Neuronal stem cell (in vitro differentiated cells): ENCODE results near the gene ZSWIM7.

Experiments
- DNase-seq: peaks from one replicate; pipeline ENCODE4 v3.0.0-alpha.2; 2013; ENCODE audit warnings: low spot score
- H2AFZ ChIP-seq: one replicate; pipeline ENCODE4 v1.6.1; 2013; ENCODE audit warnings: mild to moderate bottlenecking, low read length, inconsistent platforms
- H2AK5ac ChIP-seq: 2 replicates; pipeline ENCODE4 v1.6.1; 2013; ENCODE audit warnings: low read depth, mild to moderate bottlenecking, inconsistent platforms, low read length, moderate library complexity, mixed read lengths
- H2BK120ac ChIP-seq: 2 replicates; pipeline ENCODE4 v1.6.1; 2013; ENCODE audit warnings: low read depth, mild to moderate bottlenecking, inconsistent platforms, low read length, moderate library complexity, mixed read lengths
- H2BK12ac ChIP-seq: one replicate; pipeline ENCODE4 v1.6.1; 2013; ENCODE audit warnings: low read length, inconsistent platforms
- H2BK15ac ChIP-seq: 2 replicates; pipeline ENCODE4 v1.6.1; 2013; ENCODE audit warnings: mild to moderate bottlenecking, low read length, inconsistent platforms, mixed read lengths
- H2BK5ac ChIP-seq: one replicate; pipeline ENCODE4 v1.6.1; 2013; ENCODE audit warnings: inconsistent platforms, mild to moderate bottlenecking, low read length, moderate library complexity
- H3K14ac ChIP-seq: one replicate; pipeline ENCODE4 v1.6.1; 2013; ENCODE audit warnings: low read length, inconsistent platforms
- H3K18ac ChIP-seq: 2 replicates; pipeline ENCODE4 v1.6.1; 2013; ENCODE audit warnings: low read length, inconsistent platforms
- H3K23ac ChIP-seq: 2 replicates; pipeline ENCODE4 v1.6.1; 2013; ENCODE audit warnings: low read depth, mild to moderate bottlenecking, mixed read lengths, low read length, inconsistent platforms; ENCODE audit not compliant: poor library complexity
- H3K27ac ChIP-seq: replicated peaks from 3 replicates; pipeline ENCODE4 v1.5.1; 2013; ENCODE audit warnings: low read length, inconsistent platforms
- H3K27me3 ChIP-seq, 3 experiments: 2 replicates each; pipeline ENCODE4 v1.6.1; 2013; ENCODE audit warnings: low read length in 3 of 3, mild to moderate bottlenecking in 2 of 3, inconsistent platforms in 1 of 3, low read depth in 1 of 3, mixed read lengths in 1 of 3, moderate library complexity in 1 of 3; ENCODE audit not compliant: control insufficient read depth in 3 of 3, insufficient read depth in 3 of 3
- H3K36me3 ChIP-seq, 2 donors: replicated peaks in 1 of 2; 2 replicates each; pipeline ENCODE4 v1.6.1; 2013; ENCODE audit warnings: low read length in 2 of 2; ENCODE audit not compliant: control insufficient read depth in 2 of 2, insufficient read depth in 2 of 2
- H3K4ac ChIP-seq: 2 replicates; pipeline ENCODE4 v1.6.1; 2013; ENCODE audit warnings: inconsistent platforms, mild to moderate bottlenecking, low read length, moderate library complexity
- H3K4me1 ChIP-seq, 2 donors: 1 replicate in 1 of 2; 2 replicates in 1 of 2; pipeline ENCODE4 v1.6.1; 2013; ENCODE audit warnings: low read length in 2 of 2, low read depth in 1 of 2; ENCODE audit not compliant: control insufficient read depth in 2 of 2, insufficient read depth in 1 of 2
- H3K4me2 ChIP-seq: one replicate; pipeline ENCODE4 v1.6.1; 2013; ENCODE audit warnings: mild to moderate bottlenecking, low read length, inconsistent platforms; ENCODE audit not compliant: insufficient read depth, poor library complexity, severe bottlenecking
- H3K4me3 ChIP-seq, 2 donors: 2 replicates each; pipeline ENCODE4 v1.5.1; 2013; ENCODE audit warnings: low read length in 2 of 2, mild to moderate bottlenecking in 2 of 2, inconsistent platforms in 1 of 2, moderate library complexity in 1 of 2
- H3K79me1 ChIP-seq: one replicate; pipeline ENCODE4 v1.6.1; 2013; ENCODE audit warnings: low read depth, mild to moderate bottlenecking, inconsistent platforms, low read length, moderate library complexity
- H3K9ac ChIP-seq: one replicate; pipeline ENCODE4 v1.6.1; 2013; ENCODE audit warnings: mild to moderate bottlenecking, low read depth, low read length, inconsistent platforms; ENCODE audit not compliant: poor library complexity
- H3K9me3 ChIP-seq, 2 donors: replicated peaks in 1 of 2; 2 replicates each; pipeline versions ENCODE3 to v1.6.1; 2013; ENCODE audit warnings: low read length in 2 of 2, mild to moderate bottlenecking in 2 of 2, inconsistent platforms in 1 of 2, low read depth in 1 of 2, mixed read lengths in 1 of 2, moderate library complexity in 1 of 2; ENCODE audit not compliant: control insufficient read depth in 2 of 2, insufficient read depth in 1 of 2
- H4K8ac ChIP-seq: one replicate; pipeline ENCODE4 v1.6.1; 2013; ENCODE audit warnings: low read depth, mild to moderate bottlenecking, inconsistent platforms, low read length, moderate library complexity
- H4K91ac ChIP-seq: one replicate; pipeline ENCODE4 v1.6.1; 2013; ENCODE audit warnings: low read length, low read depth, mild to moderate bottlenecking, inconsistent platforms; ENCODE audit not compliant: poor library complexity
- WGBS, 2 donors: extraction: QIAGEN DNeasy Blood & Tissue Kit; methylation state at CpG; one replicate each; pipeline ENCODE4 v1.1.7; 2013; ENCODE audit warnings: missing lambda C conversion rate in 2 of 2, mixed read lengths in 1 of 2; ENCODE audit not compliant: insufficient read length in 2 of 2, insufficient replicate concordance in 1 of 2; ENCODE audit errors: extremely low coverage in 2 of 2; 5-methylcytosine and 5-hydroxymethylcytosine counted together

Gene ZSWIM7

DNA sequence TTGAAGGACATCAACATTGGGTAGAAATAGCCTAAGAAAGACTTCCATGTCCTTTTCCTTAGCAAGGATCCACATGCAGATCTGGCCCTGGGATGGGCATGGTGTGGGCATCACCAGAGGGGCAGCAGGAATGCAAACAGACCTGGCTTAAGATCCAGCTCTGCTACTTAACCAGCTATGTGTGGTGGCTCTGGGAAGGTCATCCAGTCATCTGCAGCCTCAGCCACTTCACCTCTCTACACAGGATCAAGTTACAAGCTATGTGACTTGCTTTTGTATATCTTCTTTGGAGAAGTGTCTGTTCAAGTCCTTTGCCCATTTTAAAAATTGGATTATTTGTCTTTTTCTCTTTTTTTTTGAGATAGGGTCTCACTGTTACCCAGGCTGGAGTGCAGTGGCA lies 68.1 kb downstream of the ZSWIM7 start:
- no peak overlapping the region for H3K9ac ChIP-seq
- no peak overlapping the region for H4K91ac ChIP-seq
- H3K36me3 ChIP-seq, result no peaks in the 10 kb centered on the region
- H3K23ac ChIP-seq, result no peak overlapping the region
- no peak overlapping the region for H2AK5ac ChIP-seq
- H3K27me3 ChIP-seq, result peaks cover 0 to 5% (median 0%) of the 10 kb centered on the region in 3 experiments
- H4K8ac ChIP-seq, result no peak overlapping the region
- H3K79me1 ChIP-seq, result no peaks in the 10 kb centered on the region
- no peak overlapping the region for H3K4ac ChIP-seq
- no peaks in the 10 kb centered on the region for H3K9me3 ChIP-seq
- H2BK12ac ChIP-seq, result no peak overlapping the region
- no peak overlapping the region for H3K4me2 ChIP-seq
- no peak overlapping the region for H3K14ac ChIP-seq
- H3K18ac ChIP-seq, result peak overlapping the region; percentile 22
- H2BK15ac ChIP-seq, result no peak overlapping the region
- no peak for DNase-seq
- no peak overlapping the region for H2AFZ ChIP-seq
- H3K4me3 ChIP-seq, result peak overlapping the region in 1 of 2 donors; percentile 4
- H3K4me1 ChIP-seq, result peaks cover 0 to 2% of the 10 kb centered on the region in 2 donors
- H3K27ac ChIP-seq, result no peak overlapping the region
- H2BK5ac ChIP-seq, result no peak overlapping the region
- no peak overlapping the region for H2BK120ac ChIP-seq

DNA sequence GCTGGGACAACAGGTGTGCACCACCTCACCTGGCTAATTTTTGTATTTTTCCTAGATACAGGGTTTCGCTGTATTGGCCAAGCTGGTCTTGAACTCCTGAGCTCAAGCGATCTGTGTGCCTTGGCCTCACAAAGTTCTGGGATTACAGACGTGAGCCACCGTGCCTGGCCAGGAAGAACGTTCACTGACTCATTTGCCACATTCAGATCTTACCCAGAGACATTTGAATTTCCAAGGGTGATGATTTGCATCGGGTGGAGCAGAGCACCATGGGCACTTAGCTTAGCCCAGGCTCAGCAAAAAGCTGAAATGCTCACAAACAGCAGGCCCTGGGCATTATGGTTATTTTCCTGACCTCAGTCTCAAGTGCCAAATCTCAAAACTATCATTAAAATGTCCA lies 69.1 kb downstream of the ZSWIM7 start:
- peaks cover 0 to 5% (median 0%) of the 10 kb centered on the region in 3 experiments for H3K27me3 ChIP-seq
- H4K8ac ChIP-seq, result no peak overlapping the region
- no peaks in the 10 kb centered on the region for H3K79me1 ChIP-seq
- WGBS, 2 donors, result no CpG with 5 or more reads among the region's 6 CpGs
- DNase-seq, result no peak
- no peak overlapping the region for H2AFZ ChIP-seq
- no peak overlapping the region for H3K4me3 ChIP-seq
- no peak overlapping the region for H4K91ac ChIP-seq
- no peak overlapping the region for H2BK15ac ChIP-seq
- no peak overlapping the region for H2BK12ac ChIP-seq
- H3K18ac ChIP-seq, result no peak overlapping the region
- no peak overlapping the region for H3K14ac ChIP-seq
- H3K4me1 ChIP-seq, result peaks cover 0 to 2% of the 10 kb centered on the region in 2 donors
- no peak overlapping the region for H2BK5ac ChIP-seq
- H2AK5ac ChIP-seq, result no peak overlapping the region
- H3K23ac ChIP-seq, result no peak overlapping the region
- H3K9ac ChIP-seq, result no peak overlapping the region
- no peak overlapping the region for H3K27ac ChIP-seq
- no peak overlapping the region for H2BK120ac ChIP-seq
- no peak overlapping the region for H3K4ac ChIP-seq
- no peaks in the 10 kb centered on the region for H3K9me3 ChIP-seq
- H3K36me3 ChIP-seq, result no peaks in the 10 kb centered on the region
- H3K4me2 ChIP-seq, result no peak overlapping the region

DNA sequence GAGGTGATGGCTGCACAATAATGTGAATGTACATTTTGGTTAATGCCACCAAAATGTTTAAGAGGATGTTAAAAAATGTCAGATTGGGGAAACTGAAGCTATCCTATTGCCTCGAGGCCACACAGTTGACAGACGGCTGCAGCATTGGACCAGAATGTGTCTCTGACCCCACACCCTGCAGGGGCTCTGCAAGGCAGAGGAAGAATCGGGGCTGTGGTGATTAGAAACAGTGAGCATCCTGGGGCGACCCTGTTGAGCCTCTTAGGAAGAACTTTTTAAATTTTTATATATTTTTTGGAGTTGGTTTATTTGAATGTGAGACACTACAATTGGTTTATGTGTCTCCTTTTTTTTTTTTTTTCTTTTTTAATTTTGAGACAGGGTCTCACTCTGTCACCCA lies 69.6 kb downstream of the ZSWIM7 start:
- no CpG with 5 or more reads among the region's 4 CpGs for WGBS, 2 donors
- H3K23ac ChIP-seq, result no peak overlapping the region
- H3K4me3 ChIP-seq, result no peak overlapping the region
- H3K9ac ChIP-seq, result no peak overlapping the region
- H2AK5ac ChIP-seq, result no peak overlapping the region
- no peak overlapping the region for H3K4ac ChIP-seq
- DNase-seq, result no peak
- no peaks in the 10 kb centered on the region for H3K36me3 ChIP-seq
- no peak overlapping the region for H4K91ac ChIP-seq
- no peak overlapping the region for H2BK120ac ChIP-seq
- H2BK5ac ChIP-seq, result no peak overlapping the region
- no peak overlapping the region for H2BK12ac ChIP-seq
- H3K27me3 ChIP-seq, result peaks cover 0 to 5% (median 0%) of the 10 kb centered on the region in 3 experiments
- H2BK15ac ChIP-seq, result no peak overlapping the region
- peaks cover 0 to 2% of the 10 kb centered on the region in 2 donors for H3K4me1 ChIP-seq
- no peak overlapping the region for H2AFZ ChIP-seq
- H3K27ac ChIP-seq, result no peak overlapping the region
- no peaks in the 10 kb centered on the region for H3K9me3 ChIP-seq
- no peak overlapping the region for H4K8ac ChIP-seq
- no peak overlapping the region for H3K18ac ChIP-seq
- no peak overlapping the region for H3K14ac ChIP-seq
- no peaks in the 10 kb centered on the region for H3K79me1 ChIP-seq
- H3K4me2 ChIP-seq, result no peak overlapping the region

DNA sequence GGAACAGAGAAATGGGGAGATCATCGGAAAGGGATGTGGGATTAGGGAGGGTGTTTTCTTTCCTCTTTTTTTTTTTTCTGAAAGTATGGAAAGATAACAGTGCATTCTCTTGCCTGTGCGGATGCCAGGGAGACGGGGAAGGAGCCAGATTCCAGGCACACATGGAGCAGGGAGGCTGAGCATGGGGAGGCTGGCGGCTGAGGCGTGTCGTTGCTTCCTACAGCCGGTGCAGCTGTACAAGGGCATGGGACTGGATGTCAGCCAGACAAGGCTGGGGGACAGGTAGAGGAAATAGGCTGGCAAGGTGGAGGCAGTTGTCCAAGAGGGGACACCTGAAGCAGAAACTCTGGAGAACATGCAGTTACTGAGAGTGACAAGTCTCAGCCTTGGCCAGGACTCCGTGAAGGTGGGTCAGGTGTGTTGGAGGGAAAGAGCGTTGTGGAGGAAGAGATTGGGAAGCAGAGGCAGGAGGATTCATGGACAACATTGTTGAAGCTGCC lies 71.2 kb downstream of the ZSWIM7 start:
- Histone ChIP-seq H2BK120ac (no peak overlapping the region), H2AFZ (no peak overlapping the region), H3K18ac (peak overlapping the region; percentile 24), H4K91ac (no peak overlapping the region), H3K27me3 (peaks cover 0 to 5% (median 0%) of the 10 kb centered on the region in 3 experiments), H3K9ac (peak overlapping the region; percentile 63), H3K4me2 (no peak overlapping the region), H2BK15ac (no peak overlapping the region), H3K4me1 (peaks cover 0 to 2% of the 10 kb centered on the region in 2 donors), H2BK12ac (no peak overlapping the region), H3K4me3 (no peak overlapping the region), H3K23ac (no peak overlapping the region), H3K4ac (no peak overlapping the region), H2BK5ac (peak overlapping the region; percentile 26), H3K9me3 (no peaks in the 10 kb centered on the region), H3K79me1 (no peaks in the 10 kb centered on the region), H2AK5ac (no peak overlapping the region), H3K14ac (no peak overlapping the region), H3K27ac (no peak overlapping the region), H3K36me3 (no peaks in the 10 kb centered on the region), H4K8ac (no peak overlapping the region)
- no peak for DNase-seq
- no CpG with 5 or more reads among the region's 9 CpGs for WGBS, 2 donors
